Tongue (tissue), 2 donors: ENCODE data around the gene SLC27A1. TPM values are rescaled to one million over a fixed set of nuclear protein-coding genes. Genes with fewer than 3 reads are reported as not detected.
"Not testable (repeated sequence)": the region's sequence is repeated elsewhere in the genome, so short reads cannot be mapped to it uniquely, and the experiment has no call there.

Experiments used
- DNase-seq: peaks from one replicate; pipeline ENCODE4 v3.0.0-alpha.2; 2015
- total RNA-seq: library from RNA; depleted of rRNA; stranded (reverse); fragments of >200 nt; gene quantifications from one replicate; pipeline ENCODE4 v1.2.3, GENCODE V29; 2014

SLC27A1 gene
- total RNA-seq, 1 donor from 2014 or later, result 45.7 TPM

GRCh38 chr19:17457616-17458015, 12.7 kb upstream of the SLC27A1 start:
- no peak for DNase-seq

- DNase-seq, result no peak
Observed at GRCh38 chr19:17458970-17459369, 11.4 kb upstream of the SLC27A1 start.

- DNase-seq, result no peak
Observed at GRCh38 chr19:17460372-17461230, 9.7 kb upstream of the SLC27A1 start, which contains the start of gene NXNL1. TSS of gene NXNL1 (minus strand) at chr19:17460926. CDS start at chr19:17460869, 57 bp downstream.

DNA sequence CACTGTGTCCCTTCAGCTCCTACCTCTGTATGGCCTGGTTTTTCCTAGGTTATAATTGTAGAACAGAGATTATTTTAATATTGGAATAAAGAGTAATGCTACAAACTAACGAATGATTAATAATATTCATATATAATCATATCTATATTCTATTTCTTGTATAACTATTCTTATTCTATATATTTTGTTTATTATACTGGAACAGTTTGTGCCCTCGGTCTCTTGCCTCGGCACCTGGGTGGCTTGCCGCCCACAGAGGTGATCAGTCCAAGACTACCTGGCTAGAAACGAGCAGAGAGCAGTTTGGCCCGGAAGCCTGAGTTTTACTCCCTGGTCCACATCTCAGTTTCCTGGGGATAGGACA, 3.9 kb upstream of the SLC27A1 start:
- DNase-seq, result no peak

GRCh38 chr19:17467471-17468301, 2.6 kb upstream of the SLC27A1 start:
- no peak for DNase-seq

DNA sequence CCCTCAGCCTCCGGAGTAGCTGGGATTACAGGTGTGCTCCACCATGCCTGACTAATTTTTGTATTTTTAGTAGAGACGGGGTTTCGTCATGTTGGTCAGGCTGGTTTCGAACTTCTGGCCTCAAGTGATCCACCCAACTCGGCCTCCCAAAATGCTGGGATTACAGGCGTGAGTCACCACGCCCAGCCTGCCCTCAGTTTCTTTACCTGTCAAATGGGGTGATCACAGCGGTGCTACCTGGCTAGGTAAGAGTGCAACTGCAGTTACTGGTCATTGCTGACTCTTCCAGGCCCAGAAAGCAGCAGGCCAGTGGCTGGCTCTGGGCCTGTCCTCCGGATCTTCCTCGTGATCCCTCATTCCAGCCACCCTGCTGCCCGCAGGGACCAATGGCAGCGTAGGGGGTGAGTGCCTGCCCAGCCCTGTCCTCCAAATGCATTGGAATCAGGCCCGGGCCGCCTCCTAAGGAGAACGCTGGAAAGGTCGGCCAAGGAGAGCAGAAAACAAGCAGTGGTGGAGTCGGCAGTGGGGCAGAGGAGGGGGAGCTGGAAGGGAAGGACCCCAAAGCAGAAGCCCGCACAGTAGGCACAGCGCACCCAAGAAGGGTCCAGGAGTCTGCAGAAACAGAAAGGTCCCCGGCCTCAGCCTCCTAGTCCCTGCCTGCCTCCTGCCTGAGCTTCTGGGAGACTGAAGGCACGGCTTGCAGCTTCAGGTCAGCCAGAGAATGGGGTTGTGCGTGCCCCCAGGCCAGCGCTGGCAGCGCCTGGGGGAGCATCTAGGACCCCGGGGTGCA, 1.8 kb upstream of the SLC27A1 start:
- no peak for DNase-seq

- DNase-seq, result no peak
Observed at GRCh38 chr19:17469092-17469480, 1.2 kb upstream of the SLC27A1 start.

DNA sequence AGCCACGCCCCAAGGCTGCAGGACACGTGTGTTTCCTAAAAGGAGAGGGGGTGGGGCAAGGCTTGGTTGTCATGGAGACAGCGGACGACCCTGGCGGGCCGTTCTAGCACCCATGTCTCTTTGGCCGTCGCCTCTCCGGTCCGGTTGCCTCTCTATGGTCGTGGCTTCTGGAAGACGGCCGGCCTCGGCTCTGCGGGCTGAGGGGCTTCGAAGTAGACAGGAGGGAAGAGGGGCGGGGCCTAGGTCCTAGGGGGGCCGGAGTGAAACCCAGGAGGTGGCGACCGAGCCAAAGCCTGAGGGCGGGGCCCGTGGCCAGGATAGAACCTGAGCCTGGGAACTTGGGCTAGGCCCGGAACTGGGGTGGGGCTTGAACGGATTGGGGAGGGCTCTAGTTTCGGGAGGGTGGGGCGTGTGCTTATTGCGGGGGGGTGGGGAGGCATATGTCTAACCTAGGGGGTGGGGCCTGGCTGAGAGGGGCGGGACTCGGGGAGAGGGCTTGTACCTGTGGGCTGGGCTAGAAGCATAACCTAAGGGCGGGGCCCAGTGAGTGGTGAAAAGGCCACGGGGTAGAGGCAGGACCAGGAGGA, 750 bp upstream of the SLC27A1 start:
- DNase-seq, result peak; percentile 97

DNA sequence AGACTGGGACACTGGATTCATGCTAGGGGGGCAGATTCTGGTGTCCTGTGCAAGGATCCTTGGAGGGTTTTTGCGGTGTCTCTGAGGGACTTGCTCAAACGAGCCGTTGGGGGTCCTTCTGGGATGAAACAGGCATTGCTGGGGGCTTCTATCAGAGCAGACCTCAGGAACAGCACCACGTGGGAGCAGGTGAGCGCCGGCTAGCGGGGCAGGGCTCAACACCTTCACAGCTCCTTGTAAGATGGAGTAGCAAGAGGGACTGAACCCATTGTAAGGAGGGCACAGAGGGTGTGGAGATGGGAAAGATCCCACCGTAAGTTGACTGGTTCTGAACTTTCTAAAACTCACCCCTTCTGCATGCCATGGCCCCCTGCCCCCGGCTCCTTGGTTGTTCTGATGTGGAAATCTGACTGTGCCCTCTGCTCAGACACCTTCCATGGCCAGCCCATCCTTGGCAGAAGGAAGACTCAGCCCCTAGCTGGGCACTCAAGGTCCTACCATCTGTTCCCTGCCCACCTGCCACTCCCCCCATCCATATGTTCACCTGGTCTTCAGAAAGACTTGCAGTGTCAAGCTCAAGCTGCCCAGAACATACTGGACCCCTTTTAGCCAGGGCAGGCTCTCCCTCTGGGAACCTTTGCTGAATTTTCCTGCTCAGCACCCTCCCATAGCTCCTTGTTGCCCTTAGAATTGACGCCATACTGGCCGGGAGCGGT, 1.2 kb downstream of the SLC27A1 start:
- no peak for DNase-seq

DNA sequence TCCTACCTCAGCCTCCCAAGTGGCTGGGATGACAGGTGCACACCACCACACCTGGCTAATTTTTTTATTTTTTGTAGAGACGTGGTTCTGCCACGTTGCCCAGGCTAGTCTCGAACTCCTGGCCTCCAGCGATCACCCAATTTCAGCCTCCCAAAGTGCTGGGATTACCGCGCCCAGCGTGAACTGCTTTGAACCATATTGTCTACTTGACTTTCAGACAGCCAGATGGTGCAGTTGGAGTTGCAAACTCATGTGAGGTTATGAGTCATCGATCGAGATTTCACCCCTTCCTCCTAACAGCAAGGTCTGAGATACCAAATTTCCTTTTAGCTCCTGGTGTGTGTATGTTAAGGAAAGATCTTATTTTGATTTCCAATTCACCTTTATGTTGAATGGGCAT, 2.7 kb downstream of the SLC27A1 start:
- no peak for DNase-seq

DNA sequence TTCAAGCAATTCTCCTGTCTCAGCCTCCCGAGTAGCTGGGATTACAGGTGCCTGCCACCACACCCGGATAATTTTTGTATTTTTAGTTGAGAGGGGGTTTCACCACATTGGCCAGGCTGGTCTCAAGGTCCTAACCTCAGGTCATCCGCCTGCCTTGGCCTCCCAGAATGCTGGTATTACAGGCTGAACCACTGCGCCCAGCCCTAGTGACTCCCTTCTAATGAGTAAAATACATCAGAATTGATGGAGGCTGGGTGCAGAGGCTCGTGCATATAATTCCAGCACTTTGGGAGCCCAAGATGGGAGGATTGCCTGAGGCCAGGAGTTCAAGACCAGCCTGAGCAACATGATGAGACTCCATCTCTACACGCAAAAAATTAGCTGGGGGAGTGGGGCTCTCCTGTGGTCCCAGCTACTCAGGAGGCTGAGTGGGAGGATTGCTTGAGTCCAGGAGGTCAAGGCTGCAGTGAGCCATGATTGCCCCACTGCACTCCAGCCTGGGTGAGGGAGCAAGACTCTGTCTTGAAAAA, 4.8 kb downstream of the SLC27A1 start:
- not testable (repeated sequence) for DNase-seq

DNA sequence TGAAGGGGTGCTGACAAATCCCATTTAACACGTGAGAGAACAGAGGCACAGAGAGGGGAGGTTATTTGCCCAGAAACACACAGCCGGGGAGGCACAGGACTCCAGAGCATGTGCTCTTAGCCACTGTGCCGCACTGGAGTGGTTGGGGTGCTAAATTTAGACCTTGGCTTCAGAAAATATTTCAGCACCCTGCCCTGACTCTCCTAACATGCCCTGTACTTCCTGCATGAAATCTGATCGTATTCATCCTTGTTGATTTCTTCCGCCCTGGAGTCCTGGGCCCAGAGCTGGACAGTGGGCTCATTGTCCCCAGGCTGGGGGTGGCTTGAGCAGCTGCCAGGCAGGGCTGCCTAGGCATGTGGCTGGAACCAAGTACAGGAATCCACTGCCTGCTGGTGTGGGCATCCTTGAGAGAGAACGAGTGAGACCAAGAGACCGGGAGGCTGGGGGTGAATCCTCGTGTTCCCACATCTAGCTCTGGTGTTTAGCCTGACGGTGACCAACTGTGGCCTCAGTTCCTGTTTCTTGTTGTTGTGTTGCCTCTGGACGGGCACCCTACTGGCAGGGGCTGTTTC, 5.3 kb downstream of the SLC27A1 start:
- peak; percentile 92 for DNase-seq

DNA sequence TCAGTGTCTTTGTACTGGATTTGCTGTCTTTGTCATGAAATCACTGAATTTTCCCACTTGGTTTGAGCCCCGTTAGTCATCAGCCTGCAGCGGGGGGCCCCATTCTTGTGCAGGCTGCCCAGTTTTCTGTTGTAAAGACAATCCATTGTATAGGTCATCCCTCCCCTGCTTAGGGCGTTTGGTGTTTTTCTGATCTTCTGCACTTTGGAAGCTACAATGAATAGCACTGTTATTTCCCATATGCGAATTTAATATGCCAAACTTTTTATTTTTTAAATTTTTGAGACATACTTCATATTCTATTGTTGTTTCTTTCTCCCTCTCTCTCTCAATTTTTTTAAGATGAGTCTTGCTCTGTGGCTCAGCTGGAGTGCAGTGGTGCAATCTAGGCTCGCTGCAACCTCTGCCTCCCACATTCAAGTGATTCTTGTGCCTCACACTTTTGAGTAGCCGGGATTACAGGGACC, 9.0 kb downstream of the SLC27A1 start:
- DNase-seq, result no peak

DNA sequence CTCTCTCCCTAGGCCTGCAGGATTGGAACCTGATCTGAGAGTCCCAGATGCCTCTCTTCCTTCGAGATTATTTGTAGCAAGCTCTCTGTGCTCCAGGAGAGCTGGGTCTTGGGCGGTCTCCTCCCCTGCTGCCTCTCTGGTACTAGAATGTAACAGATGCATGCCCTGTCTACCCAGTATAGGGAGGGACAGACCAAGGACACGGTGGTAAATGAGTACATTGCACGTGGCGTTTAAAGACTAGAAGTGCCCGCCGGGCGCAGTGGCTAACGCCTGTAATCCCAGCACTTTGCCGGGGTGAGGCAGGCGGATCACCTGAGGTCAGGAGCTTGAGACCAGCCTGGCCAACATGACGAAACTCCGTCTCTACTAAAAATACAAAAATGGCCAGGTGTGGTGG, 11.7 kb downstream of the SLC27A1 start:
- no peak for DNase-seq

- no peak for DNase-seq
Observed at GRCh38 chr19:17482877-17483604, 12.7 kb downstream of the SLC27A1 start.

GRCh38 chr19:17483605-17484002, 13.3 kb downstream of the SLC27A1 start:
- DNase-seq, result no peak

- DNase-seq, result no peak
Observed at GRCh38 chr19:17484520-17485185, 14.3 kb downstream of the SLC27A1 start.

GRCh38 chr19:17486545-17487240, 16.4 kb downstream of the SLC27A1 start:
- DNase-seq, result no peak
